Left lung (tissue), 10 donors: ENCODE data around the gene DNAAF8. TPM values are rescaled to one million over a fixed set of nuclear protein-coding genes. Genes with fewer than 3 reads are reported as not detected.

Source experiments
- ATAC-seq: fragments of 200-7000 bp; cut with Tn5 transposase; one replicate; pipeline ENCODE4 v1.9.1; 2020; ENCODE audit warnings: moderate library complexity
- DNase-seq, 4 donors: peaks; one replicate each; pipeline ENCODE4 v3.0.0-alpha.2; 2013 to 2020
- H3K27ac ChIP-seq, 2 donors: fragments of 200-600 bp; sonication (generic) in 1 of 2; one replicate each; pipeline versions ENCODE4 v1.5.0 to v1.8.0; 2020 to 2021
- H3K27me3 ChIP-seq, 2 donors: fragments of 200-600 bp; sonication (generic) in 1 of 2; one replicate each; pipeline versions ENCODE4 v1.5.0 to v1.8.0; 2020 to 2021
- H3K36me3 ChIP-seq, 2 donors: fragments of 200-600 bp; sonication (generic) in 1 of 2; one replicate each; pipeline versions ENCODE4 v1.5.0 to v1.8.0; 2020 to 2021
- H3K4me1 ChIP-seq, 2 donors: fragments of 200-600 bp; one replicate each; pipeline ENCODE4 v1.8.0; 2021
- H3K4me3 ChIP-seq, 2 donors: fragments of 200-600 bp; sonication (generic) in 1 of 2; one replicate each; pipeline versions ENCODE4 v1.5.0 to v1.8.0; 2020 to 2021; ENCODE audit warnings: mild to moderate bottlenecking in 1 of 2
- H3K9me3 ChIP-seq, 2 donors: fragments of 200-600 bp; sonication (generic) in 1 of 2; one replicate each; pipeline versions ENCODE4 v1.5.0 to v1.8.0; 2020 to 2021
- CTCF ChIP-seq, 2 donors: fragments of 200-600 bp; sonication (generic) in 1 of 2; IDR thresholded peaks; one replicate each; pipeline versions ENCODE4 v1.5.0 to v1.8.0; 2021; ENCODE audit warnings: antibody characterized with exemption in 2 of 2
- intact Hi-C, 2 donors: fragments of 100-400 bp; cut with DNase I; formaldehyde crosslinking; loops; one replicate each; pipeline versions ENCODE4 v1.11.2 to v1.14.2; 2022
- polyA plus RNA-seq, 6 donors: library from polyadenylated mRNA; unstranded; fragments of 120-200 nt; gene quantifications; one replicate each; pipeline ENCODE4 v1.2.1, GENCODE V29; 2013; ENCODE audit not compliant: insufficient read length in 6 of 6
- total RNA-seq, 2 donors: library from RNA; stranded (reverse); fragmentation: NEBNext Ultra II Directional; extraction: Animal tissue kit (Norgen Biotek cat#: 25700); gene quantifications; one replicate each; pipeline ENCODE4 v1.2.1, GENCODE V29; 2021
- donor health status: DM: no; HTN: yes; CAD: no.
- donor health status: DM: no; HTN: no; CAD: no.

The DNAAF8 gene
- total and polyA plus RNA-seq, 8 donors = 1.2 to 4.2 (median 2.9) TPM

DNA sequence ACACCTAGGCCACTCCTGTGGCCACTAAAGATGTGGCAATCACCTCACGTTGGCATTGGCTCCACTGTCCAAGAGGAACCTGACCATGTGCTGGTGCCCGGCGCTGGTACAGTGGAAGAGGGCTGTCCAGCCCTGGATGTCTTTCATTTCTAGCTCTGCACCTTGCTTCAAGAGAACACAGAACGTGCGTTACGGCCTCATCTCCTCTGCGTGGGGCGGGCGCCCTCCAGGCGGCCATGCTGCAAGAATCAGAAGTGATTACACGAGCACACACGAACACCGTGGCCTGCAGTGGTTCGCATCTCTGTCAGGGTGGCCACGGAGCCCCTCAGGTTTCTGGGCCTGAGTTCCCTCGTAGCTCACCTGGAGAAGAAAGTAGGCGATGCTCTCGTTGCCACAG, 7.7 kb upstream of the DNAAF8 start:
- no peak for DNase-seq
- TF ChIP-seq CTCF (IDR thresholded peaks at IDR 0.05) = no peak
- H3K27ac ChIP-seq = no peak overlapping the region
- H3K36me3 ChIP-seq = peaks cover 0 to 80% of the 10 kb centered on the region in 2 donors
- intact Hi-C loops = no loop called here
- ATAC-seq = no peak
- no peaks in the 10 kb centered on the region for H3K27me3 ChIP-seq
- H3K4me3 ChIP-seq = no peak overlapping the region
- no peaks in the 10 kb centered on the region for H3K9me3 ChIP-seq
- no peaks in the 10 kb centered on the region for H3K4me1 ChIP-seq

- no peaks in the 10 kb centered on the region for H3K9me3 ChIP-seq
- TF ChIP-seq CTCF (IDR thresholded peaks at IDR 0.05) = no peak
- intact Hi-C loops = no loop called here
- no peak overlapping the region for H3K4me3 ChIP-seq
- peaks cover 0 to 62% of the 10 kb centered on the region in 2 donors for H3K36me3 ChIP-seq
- H3K27ac ChIP-seq = no peak overlapping the region
- peaks cover 0 to 10% of the 10 kb centered on the region in 2 donors for H3K4me1 ChIP-seq
- no peaks in the 10 kb centered on the region for H3K27me3 ChIP-seq
- DNase-seq = no peak
- no peak for ATAC-seq
These were observed 5.7 kb upstream of the DNAAF8 start for GRCh38 chr16:4728676-4729075.

DNA sequence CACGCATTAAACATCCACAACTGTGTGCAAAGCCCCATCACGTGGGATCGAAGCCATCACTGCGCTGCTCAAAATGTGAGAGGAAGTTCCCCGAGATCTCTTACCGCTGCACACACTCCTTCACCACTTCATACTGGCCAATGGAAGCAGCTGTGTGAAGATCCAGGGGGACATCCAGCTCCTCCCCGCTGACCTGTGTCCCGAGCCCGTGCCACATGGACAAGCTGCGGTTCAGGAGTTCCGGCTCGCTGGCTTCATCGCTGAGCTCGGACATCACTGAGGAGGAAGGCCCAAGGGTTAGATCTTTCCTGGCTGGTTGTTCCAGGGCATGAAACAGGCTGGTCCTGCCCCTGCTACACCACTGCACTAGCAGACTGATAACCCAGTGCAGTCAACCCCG, 4.5 kb upstream of the DNAAF8 start:
- H3K9me3 ChIP-seq = no peaks in the 10 kb centered on the region
- DNase-seq (no peak), ATAC-seq (no peak)
- H3K4me1 ChIP-seq = peaks cover under 1 to 11% of the 10 kb centered on the region in 2 donors
- no peak overlapping the region for H3K4me3 ChIP-seq
- H3K36me3 ChIP-seq = peaks cover 0 to 50% of the 10 kb centered on the region in 2 donors
- no peak overlapping the region for H3K27ac ChIP-seq
- intact Hi-C loops = no loop called here
- no peaks in the 10 kb centered on the region for H3K27me3 ChIP-seq
- TF ChIP-seq CTCF (IDR thresholded peaks at IDR 0.05) = no peak

DNA sequence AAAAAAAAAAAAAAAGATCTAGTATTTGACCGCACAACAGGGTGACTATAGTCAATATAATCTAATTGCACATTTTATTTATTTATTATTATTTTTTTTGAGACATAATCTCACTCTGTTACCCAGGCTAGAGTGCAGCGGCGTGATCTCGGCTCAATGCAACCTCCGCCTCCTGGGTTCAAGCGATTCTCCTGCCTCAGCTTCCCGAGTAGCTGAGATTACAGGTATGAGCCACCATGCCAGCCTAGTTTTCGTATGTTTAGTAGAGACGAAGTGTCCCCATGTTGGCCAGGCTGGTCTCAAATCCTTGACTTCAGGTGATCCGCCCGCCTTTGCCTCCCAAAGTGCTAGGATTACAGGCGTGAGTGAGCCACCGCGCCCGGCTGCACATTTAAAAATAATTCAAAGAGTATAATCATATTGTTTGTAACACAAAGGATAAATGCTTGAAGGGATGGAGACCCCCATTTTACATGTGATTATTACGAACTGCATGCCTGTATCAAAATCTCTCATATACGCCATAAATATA, 1.1 kb upstream of the DNAAF8 start:
- H3K27ac ChIP-seq = peak overlapping the region in 1 of 2 donors; percentile 87
- H3K36me3 ChIP-seq = peaks cover 0 to 23% of the 10 kb centered on the region in 2 donors
- TF ChIP-seq CTCF (IDR thresholded peaks at IDR 0.05) = no peak
- H3K9me3 ChIP-seq = no peaks in the 10 kb centered on the region
- ATAC-seq = no peak
- intact Hi-C loops = no loop called here
- H3K27me3 ChIP-seq = no peaks in the 10 kb centered on the region
- peak overlapping the region; percentile 79 to 99 for H3K4me3 ChIP-seq
- H3K4me1 ChIP-seq = peaks cover 6 to 19% of the 10 kb centered on the region in 2 donors
- peak in 1 of 4 donors; percentile 41 for DNase-seq

- peaks cover 0 to 19% of the 10 kb centered on the region in 2 donors for H3K36me3 ChIP-seq
- no peaks in the 10 kb centered on the region for H3K9me3 ChIP-seq
- no peak for TF ChIP-seq CTCF (IDR thresholded peaks at IDR 0.05)
- H3K27ac ChIP-seq = peak overlapping the region in 1 of 2 donors; percentile 87
- DNase-seq (peak in 1 of 4 donors; percentile 36), ATAC-seq (no peak)
- peak overlapping the region; percentile 79 to 99 for H3K4me3 ChIP-seq
- intact Hi-C loops = no loop called here
- no peaks in the 10 kb centered on the region for H3K27me3 ChIP-seq
- H3K4me1 ChIP-seq = peaks cover 6 to 19% of the 10 kb centered on the region in 2 donors
These were observed 632 bp upstream of the DNAAF8 start for GRCh38 chr16:4733747-4734062.
